ENCODE measurements around the gene CAST. TPM values are rescaled to one million over a fixed set of nuclear protein-coding genes. Genes with fewer than 3 reads are reported as not detected.

Gene CAST
- total RNA-seq, 2 donors from 2014 or later, result 315 to 490 TPM

- DNase-seq, result no peak
- H3K36me3 ChIP-seq, result no peaks in the 10 kb centered on the region
- no peak for TF ChIP-seq CTCF (IDR thresholded peaks at IDR 0.05)
- intact Hi-C loops (cut with DNase I), result no loop called here
- H3K4me3 ChIP-seq, result no peak overlapping the region
- no peaks in the 10 kb centered on the region for H3K27me3 ChIP-seq
- H3K9ac ChIP-seq (ENCODE audit: low read depth in 2 of 2, low read length in 2 of 2), result no peak overlapping the region
- H3K9me3 ChIP-seq, result no peaks in the 10 kb centered on the region
- H3K4me1 ChIP-seq, result peaks cover 4% of the 10 kb centered on the region
- H3K27ac ChIP-seq, result no peak overlapping the region
Observed at GRCh38 chr5:96651047-96651446, 11.1 kb upstream of the CAST start.

- no peak overlapping the region for H3K9ac ChIP-seq (ENCODE audit: low read depth in 2 of 2, low read length in 2 of 2)
- no peak overlapping the region for H3K27ac ChIP-seq
- peaks cover 12% of the 10 kb centered on the region for H3K4me1 ChIP-seq
Observed at GRCh38 chr5:96651948-96652753, 10.0 kb upstream of the CAST start.

GRCh38 chr5:96652769-96653454 is 9.3 kb upstream of the CAST start:
- Histone ChIP-seq H3K9me3 (no peaks in the 10 kb centered on the region), H3K4me3 (no peak overlapping the region), H3K4me1 (peaks cover 12% of the 10 kb centered on the region), H3K36me3 (no peaks in the 10 kb centered on the region), H3K27me3 (no peaks in the 10 kb centered on the region), H3K27ac (no peak overlapping the region), H3K9ac (ENCODE audit: low read depth in 2 of 2, low read length in 2 of 2) (no peak overlapping the region)
- intact Hi-C loops (cut with DNase I), result no loop called here
- no peak for TF ChIP-seq CTCF (IDR thresholded peaks at IDR 0.05)
- no peak for DNase-seq

More at GRCh38 chr5:96651948-96652753, 10.0 kb upstream of the CAST start:
- intact Hi-C loops (cut with DNase I), result no loop called here
- no peaks in the 10 kb centered on the region for H3K36me3 ChIP-seq
- H3K4me3 ChIP-seq, result no peak overlapping the region
- H3K9me3 ChIP-seq, result no peaks in the 10 kb centered on the region
- no peaks in the 10 kb centered on the region for H3K27me3 ChIP-seq
- TF ChIP-seq CTCF (IDR thresholded peaks at IDR 0.05), result no peak
- DNase-seq, result no peak

- H3K9me3 ChIP-seq, result no peaks in the 10 kb centered on the region
- no peak overlapping the region for H3K9ac ChIP-seq (ENCODE audit: low read depth in 2 of 2, low read length in 2 of 2)
- no peak for TF ChIP-seq CTCF (IDR thresholded peaks at IDR 0.05)
- no peaks in the 10 kb centered on the region for H3K36me3 ChIP-seq
- DNase-seq, result no peak
- intact Hi-C loops (cut with DNase I), result no loop called here
- H3K4me1 ChIP-seq, result peaks cover 9% of the 10 kb centered on the region
- no peaks in the 10 kb centered on the region for H3K27me3 ChIP-seq
- H3K4me3 ChIP-seq, result no peak overlapping the region
- H3K27ac ChIP-seq, result no peak overlapping the region
Observed at GRCh38 chr5:96654209-96654608, 8.0 kb upstream of the CAST start.

- Histone ChIP-seq H3K4me3 (no peak overlapping the region), H3K4me1 (peaks cover 13% of the 10 kb centered on the region), H3K36me3 (no peaks in the 10 kb centered on the region), H3K27me3 (no peaks in the 10 kb centered on the region), H3K27ac (no peak overlapping the region), H3K9ac (ENCODE audit: low read depth in 2 of 2, low read length in 2 of 2) (no peak overlapping the region), H3K9me3 (no peaks in the 10 kb centered on the region)
- intact Hi-C loops (cut with DNase I), result no loop called here
- no peak for TF ChIP-seq CTCF (IDR thresholded peaks at IDR 0.05)
- DNase-seq, result no peak
Observed at GRCh38 chr5:96655085-96655484, 7.1 kb upstream of the CAST start.

All from colonic mucosa (tissue), 4 donors.